Endothelial cell of hepatic sinusoid (primary cell): ENCODE results near the gene ILRUN.
"Not testable (repeated sequence)": the region's sequence is repeated elsewhere in the genome, so short reads cannot be mapped to it uniquely, and the experiment has no call there.

ENCODE experiments used
- in situ Hi-C: cut with HindIII; loops from 2 replicates; pipeline ENCODE4 v1.10.0; 2017; ENCODE audit warnings: low sequenced_read_pairs

The ILRUN gene

DNA sequence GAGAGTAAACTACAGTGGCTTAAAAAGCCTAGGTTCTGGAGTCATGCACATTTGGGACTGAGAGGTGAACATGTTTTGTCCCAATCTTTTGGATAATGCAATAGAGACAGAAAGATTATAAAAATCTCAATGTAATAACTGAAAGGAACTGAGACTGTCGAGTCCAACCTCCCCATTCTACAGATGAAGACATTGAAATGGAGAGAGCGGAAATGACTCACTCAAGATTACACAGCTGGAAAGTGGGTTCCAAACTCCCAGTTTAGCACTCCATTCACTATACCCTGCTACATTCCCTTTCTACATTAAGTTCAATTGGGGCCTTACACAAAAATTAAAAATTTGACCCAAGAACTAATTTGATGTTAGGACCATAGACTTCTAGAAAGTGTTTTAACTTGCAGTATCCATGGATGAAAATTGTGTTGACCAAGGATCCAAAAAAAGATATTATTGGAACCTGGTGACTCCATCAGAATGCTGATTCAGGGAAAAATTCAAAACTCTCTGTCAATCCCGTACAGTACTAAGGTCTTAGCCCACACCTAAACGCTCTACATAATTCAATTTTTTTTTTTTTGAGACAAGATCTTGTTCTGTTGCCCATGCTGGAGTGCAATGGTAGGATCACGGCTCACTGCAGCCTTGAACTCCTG lies 1.5 kb upstream of the ILRUN start:
- in situ Hi-C loops, result no loop called here

GRCh38 chr6:34697544-34697836 lies 923 bp upstream of the ILRUN start:
- in situ Hi-C loops, result no loop called here

GRCh38 chr6:34696189-34696738 lies 303 bp downstream of the ILRUN start:
- in situ Hi-C loops, result no loop called here

DNA sequence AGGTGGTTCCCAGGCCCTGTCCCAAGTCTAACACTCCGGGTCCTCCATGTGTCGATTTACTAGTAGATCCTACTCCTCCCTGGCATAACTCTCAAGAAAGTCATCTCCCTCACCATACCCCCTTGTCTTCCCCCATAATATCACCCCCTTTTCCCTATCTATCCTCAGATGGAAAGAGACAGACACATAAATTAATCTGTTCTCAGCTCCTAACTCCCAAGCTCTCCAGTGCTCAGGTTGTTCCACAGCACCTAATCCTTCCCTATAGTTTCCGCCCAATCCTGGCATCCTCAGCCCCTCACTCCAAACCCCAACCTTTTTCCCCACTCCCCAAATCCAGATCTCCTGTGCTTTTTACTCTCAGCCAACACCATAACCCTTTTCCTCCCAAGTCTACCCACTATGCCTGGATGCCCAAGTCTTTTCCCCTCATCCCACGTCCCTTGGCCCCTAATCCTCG lies 808 bp downstream of the ILRUN start:
- in situ Hi-C loops, result no loop called here

DNA sequence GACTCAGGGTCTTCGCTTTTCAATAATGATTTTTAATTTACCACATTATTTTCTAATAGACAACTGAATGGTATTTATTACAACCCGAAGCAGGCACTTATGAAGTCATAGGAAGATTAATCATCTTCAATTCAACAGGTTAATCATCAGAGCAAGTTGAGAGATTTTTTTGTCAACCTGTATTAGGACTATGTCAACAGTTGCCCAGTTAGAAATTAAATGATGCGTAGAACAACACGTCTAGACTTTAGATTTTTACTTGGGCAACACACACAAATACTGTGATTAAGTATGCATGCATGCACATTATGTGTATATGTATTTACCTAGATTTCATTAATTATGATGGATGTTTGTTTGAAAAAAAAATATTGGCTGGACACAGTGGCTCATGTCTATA lies 4.3 kb downstream of the ILRUN start:
- in situ Hi-C loops, result no loop called here

DNA sequence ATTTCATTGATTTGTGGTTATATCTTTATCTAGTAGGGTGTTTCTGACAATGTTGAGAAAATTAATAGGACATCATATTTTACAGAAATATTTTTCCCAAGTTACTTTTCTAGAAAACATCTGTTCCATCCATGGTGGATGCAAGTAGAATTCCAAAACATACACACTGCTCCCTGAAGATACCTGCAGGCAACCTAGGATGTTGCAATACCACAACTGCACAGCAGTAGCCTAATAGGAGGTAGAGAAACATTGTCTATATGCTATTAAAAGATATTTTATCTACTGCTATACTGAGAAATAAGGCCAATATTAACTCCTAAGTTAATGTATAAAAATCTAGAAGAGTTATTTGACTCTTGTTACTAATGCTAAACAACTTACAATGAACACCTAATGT lies 6.8 kb downstream of the ILRUN start:
- in situ Hi-C loops, result no loop called here

- in situ Hi-C loops, result no loop called here
Measured at GRCh38 chr6:34688956-34689355, 7.6 kb downstream of the ILRUN start.

DNA sequence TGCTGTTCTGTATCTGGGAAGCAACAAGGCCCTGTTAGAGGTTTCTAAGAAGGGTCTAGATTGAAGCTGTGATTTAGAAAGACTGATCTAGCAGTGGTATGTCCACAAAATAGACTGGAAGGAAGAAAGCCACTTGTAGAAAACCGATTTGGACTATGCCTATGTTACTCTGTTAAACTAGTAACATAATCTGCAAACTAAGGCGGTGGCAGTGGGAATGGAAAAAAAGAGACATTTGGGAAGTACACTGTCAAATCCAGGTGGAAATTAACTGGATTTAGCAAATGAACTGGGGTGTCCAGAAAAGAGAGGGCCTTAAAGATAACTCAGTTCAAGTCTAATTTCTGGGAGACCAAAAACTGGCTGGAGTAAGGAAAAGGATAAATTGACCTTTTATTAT lies 11.6 kb downstream of the ILRUN start:
- in situ Hi-C loops, result no loop called here

- in situ Hi-C loops, result no loop called here
Measured at GRCh38 chr6:34684364-34684763, 12.2 kb downstream of the ILRUN start.

DNA sequence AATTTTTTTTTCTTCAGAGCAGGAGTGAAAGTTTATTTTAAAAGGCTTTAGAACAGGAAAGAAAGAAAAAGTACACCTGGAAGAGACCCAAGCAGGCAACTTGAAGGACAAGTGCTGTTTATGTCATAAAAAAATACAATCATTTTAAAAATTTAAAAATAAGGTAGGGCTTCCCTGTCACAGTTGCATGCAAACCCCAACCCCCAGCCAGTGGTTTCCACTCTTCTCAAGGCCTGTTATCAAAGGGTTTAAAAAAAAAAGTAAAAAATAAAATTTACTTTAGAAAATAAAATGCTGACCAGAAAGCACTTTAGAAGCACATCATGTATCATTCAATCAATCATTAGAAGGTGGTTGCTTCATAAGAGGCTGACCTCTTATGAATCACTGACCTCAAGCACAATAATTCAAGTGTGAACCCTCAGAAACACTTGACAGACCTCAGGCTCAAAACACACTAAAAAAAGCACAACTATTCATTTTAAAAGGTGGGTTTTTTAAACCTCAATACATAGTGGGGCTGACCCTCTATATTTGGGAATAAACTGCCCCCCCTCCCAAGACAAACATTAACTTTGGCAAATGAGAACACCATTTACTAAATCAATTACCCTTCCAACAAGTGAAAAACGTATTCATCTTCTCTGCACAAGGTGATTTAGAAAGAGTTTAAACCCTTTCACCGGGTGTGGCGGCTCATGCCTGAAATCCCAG lies 15.6 kb downstream of the ILRUN start:
- in situ Hi-C loops, result no loop called here

GRCh38 chr6:34680313-34680712 lies 16.3 kb downstream of the ILRUN start:
- in situ Hi-C loops, result not testable (repeated sequence)

- in situ Hi-C loops, result no loop called here
Measured at GRCh38 chr6:34679552-34680253, 16.9 kb downstream of the ILRUN start.

DNA sequence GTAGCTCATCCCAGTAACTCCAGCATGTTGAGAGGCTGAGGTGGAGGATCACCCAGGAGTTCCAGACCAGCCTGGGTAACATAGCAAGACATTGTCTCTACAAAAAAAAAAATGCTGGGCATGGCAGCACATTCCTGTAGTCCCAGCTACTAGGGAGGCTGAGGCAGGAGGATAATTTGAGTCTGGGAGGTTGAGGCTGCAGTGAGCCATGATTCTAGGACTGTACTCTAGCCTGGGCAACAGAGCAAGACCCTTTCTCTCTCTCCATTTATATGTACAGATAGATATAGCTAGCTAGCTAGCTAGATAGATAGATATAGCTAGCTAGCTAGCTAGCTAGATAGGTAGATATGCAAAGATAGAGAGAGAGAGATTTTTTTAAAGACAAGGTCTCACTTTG lies 20.4 kb downstream of the ILRUN start:
- in situ Hi-C loops, result no loop called here

DNA sequence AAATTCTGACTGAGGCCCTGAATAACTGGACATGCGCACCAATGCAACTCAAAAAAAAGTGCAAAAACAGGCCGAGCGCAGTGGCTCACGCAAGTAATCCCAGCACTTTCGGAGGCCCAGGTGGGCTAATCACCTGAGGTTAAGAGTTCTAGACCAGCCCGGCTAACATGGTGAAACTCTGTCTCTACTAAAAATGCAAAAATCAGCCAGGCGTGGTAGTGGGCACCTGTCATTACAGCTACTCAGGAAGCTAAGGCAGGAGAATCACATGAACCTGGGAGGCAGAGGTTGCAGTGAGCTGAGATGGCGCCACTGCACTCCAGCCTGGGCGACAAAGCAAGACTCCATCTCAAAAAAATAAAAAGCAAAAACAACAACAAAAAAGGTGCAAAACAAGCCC lies 21.6 kb downstream of the ILRUN start:
- in situ Hi-C loops, result not testable (repeated sequence)

GRCh38 chr6:34674268-34674639 lies 22.3 kb downstream of the ILRUN start:
- in situ Hi-C loops, result no loop called here

DNA sequence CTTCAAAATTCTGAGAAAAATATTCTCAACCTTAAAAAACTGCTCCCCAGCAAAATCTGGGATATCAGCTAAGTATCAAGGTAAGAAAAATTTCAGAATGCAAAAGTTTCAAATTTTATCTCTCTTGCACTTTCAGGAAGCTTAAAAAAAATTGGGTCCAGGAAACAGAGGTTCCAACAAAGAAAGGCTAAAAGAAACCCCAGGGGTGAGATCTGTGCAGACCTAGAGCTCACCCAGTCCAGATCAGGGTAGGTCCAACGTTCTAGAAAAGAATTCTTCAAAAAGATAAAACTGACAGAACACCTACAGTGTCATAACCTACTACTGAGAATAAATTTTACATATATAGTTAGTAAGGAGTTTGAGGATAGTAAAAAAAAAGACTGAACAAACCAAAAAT lies 23.5 kb downstream of the ILRUN start:
- in situ Hi-C loops, result no loop called here

DNA sequence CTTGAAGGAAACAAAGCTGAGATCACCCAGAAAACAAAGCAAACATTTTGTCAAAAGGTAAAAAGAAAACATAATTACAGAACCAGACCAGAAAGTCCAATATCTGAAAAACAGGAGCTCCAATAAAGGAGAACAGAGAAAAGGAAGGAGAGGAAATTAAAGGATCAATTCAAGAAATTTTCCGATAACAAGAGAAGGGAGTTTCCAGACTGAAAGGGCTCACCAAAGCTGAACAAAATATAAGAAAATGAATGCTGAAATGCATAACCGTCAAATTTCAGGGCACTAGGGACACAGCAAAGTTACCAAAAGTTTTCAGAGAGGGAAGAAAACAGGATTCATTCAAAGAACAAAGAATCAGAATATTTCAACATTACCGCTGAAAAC lies 23.9 kb downstream of the ILRUN start:
- in situ Hi-C loops, result no loop called here

GRCh38 chr6:34671801-34672656 lies 24.5 kb downstream of the ILRUN start:
- in situ Hi-C loops, result no loop called here

DNA sequence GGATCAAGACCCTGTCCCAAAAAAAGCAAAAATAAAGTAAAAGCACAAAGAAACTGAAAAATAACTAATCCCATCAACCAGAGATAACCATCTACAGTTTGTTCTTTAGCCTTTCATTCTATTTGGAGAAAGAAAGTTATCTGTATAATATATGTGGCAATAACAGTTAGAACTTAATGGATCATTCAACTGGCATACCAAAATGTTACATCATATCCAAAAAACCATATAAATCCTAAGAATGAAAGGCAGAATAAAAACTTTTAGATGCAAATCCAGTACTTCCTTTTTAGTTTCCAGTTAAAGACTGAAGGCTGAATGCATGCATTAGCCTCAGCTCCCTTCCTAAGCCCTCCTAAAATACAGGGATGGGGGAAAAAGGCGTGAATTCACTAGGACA lies 25.2 kb downstream of the ILRUN start:
- in situ Hi-C loops, result no loop called here

- in situ Hi-C loops, result not testable (repeated sequence)
Measured at GRCh38 chr6:34668799-34669198, 27.8 kb downstream of the ILRUN start.
